HG03342 (cell line): Measurements from ENCODE around the gene COX19.

Experiments
- ATAC-seq: cut with Tn5 transposase; IDR thresholded peaks from one replicate; pipeline ENCODE4 v1.9.1; 2021; ENCODE audit warnings: mild to moderate bottlenecking, moderate library complexity; ENCODE audit not compliant: unreplicated experiment

COX19 gene

DNA sequence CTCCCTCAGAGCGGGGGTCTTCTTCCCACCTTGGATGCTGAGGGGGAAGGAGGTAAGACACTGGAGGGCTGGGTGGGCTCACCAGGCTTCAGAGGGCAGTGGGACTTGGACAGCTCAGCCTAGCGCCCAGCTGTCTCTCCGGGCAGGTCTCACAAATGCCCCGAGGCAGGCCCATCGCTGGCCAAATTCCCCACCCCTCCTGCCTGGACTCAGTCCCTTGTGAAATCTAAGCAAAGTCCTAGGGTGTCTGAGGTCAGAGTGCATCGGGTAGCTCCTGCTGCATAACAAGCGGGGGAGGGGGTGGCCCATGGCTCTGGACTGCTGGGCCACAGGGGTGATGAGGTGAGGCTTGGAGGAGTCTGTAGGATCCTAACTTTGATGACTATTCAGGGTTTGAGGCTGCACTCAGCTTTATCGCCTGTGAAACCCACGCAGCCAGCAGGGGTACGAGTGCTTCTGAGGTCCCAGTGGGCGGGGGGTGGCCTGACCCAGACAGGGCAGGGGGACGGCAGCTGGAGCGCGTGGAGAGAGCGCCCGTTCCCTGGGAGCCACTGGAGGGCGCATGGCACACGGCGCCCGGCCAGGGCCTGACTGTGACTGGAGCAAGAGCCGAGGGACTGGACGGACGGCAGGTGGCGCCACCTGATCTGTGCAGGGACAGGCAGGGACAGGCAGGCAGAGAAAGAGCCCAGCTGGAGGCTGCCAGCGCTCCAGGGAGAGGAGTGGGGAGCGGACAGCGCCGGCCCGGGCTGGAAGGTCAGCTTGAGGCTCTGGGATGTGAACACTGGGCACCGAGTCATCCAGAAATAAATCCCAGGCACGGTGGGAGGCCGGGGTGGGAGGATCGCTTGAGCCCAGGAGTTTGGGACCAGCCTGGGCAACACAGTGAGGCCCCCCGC lies 17.6 kb upstream of the COX19 start:
- ATAC-seq: peak; percentile 82

GRCh38 chr7:991729-992656 lies 16.6 kb upstream of the COX19 start:
- no peak for ATAC-seq

DNA sequence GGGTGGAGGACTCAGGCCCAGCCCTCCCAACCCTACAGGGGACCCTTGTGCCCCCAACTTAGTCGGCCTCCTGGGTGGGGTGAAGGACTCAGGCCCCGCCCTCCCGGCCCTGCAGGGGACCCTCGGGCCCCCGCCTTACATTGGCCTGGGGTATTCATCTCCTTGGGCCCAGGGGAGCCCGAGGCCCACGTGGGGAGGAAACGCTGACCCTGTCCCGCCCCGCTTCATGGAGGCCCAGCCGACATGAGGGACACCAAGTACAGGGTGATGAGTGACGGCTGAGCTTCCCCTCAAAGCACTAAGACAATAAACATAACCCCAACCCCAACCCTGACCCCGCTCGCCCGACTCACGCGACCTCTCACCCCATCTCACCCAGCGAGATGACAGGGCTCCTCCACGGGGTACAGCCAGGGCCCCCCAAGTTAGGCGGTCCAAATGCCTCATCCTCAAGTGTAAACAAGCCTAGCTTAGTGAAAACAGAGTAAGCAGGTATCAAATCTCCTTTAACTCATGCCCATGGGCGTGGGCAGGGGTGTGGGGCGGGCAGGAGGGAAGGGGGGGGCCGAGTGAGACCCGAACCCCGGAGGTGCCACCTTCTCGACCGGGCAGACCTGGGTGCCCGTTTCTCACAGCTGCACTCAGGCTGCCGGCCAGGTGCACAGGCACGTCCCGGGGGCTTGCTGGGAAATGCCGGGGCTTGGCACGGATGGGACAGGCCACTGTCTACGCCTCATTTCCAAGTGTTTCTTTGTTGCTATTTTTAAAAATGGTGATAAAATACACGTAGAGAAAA lies 15.8 kb upstream of the COX19 start:
- no peak for ATAC-seq

GRCh38 chr7:990352-990932 lies 15.1 kb upstream of the COX19 start:
- ATAC-seq: no peak

DNA sequence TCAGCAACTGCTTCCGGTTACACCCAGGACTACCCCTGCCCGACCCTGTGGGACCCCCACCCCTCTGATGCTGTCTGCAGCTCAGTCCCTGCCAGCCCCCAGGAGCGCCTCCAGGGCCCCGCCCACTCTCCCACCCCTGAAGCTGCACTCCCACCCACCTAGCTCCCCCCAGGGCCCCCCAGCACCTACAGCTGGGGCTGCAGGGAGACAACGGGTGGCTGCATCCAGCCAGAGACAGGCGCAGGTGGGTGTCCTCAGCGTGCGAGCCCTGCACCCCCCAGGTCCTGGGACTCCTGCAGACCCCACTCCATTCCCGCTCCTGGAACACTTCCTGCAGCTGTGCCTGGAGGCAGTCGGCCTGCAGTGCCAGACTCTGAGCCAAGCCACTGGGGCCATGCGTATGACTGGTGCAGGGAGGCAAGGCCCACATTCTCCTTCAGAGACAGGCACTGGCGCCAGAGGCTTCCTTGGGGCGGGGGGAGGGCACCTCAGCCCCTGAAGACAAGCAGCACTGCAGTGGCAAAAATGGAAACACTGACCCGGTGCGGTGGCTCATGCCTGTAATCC lies 13.7 kb upstream of the COX19 start:
- no peak for ATAC-seq

GRCh38 chr7:988426-988911 lies 13.1 kb upstream of the COX19 start:
- ATAC-seq: no peak

DNA sequence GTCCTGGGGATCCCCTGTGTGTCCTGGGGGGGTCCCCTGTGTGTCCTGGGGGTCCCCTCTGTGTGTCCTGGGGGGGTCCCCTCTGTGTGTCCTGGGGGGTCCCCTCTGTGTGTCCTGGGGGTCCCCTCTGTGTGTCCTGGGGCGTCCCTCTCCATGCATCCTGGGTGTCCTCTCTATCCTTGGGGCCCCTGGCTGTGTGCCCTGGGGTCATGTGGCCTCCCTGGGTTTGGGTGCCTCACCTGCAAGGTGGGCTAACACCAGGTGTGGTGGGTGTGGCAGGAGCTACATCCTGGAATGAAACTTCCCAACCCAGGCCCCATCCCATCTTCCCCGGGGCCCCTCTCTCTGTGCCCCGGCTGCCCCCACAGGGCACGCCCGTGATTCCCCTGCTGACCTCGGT lies 12.6 kb upstream of the COX19 start:
- ATAC-seq: no peak

GRCh38 chr7:986766-987751 lies 11.7 kb upstream of the COX19 start:
- ATAC-seq: no peak

- ATAC-seq: no peak
Measured at GRCh38 chr7:985915-986741, 10.8 kb upstream of the COX19 start.

DNA sequence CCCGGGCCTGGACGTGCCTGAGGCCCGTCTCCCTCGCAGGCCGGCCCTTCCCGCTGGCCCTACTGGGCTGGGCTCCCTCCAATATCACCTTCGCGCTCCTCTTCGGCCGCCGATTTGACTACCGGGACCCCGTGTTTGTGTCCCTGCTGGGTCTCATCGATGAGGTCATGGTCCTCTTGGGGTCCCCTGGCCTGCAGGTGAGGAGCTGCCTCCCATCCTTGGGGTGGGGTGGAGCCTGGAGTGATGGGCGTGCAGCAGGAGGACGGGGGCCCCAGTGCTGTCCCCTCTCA lies 9.7 kb upstream of the COX19 start:
- ATAC-seq: no peak

GRCh38 chr7:984361-985126 lies 9.2 kb upstream of the COX19 start:
- no peak for ATAC-seq

- ATAC-seq: no peak
Measured at GRCh38 chr7:983616-984071, 8.3 kb upstream of the COX19 start.

GRCh38 chr7:983004-983615 lies 7.8 kb upstream of the COX19 start, which contains the start of gene CYP2W1:
CYP2W1 (plus strand) TSS chr7:983181; CDS start chr7:983212, 31 bp downstream.
- no peak for ATAC-seq

- ATAC-seq: no peak
Measured at GRCh38 chr7:982511-983003, 7.2 kb upstream of the COX19 start.

- ATAC-seq: no peak
Measured at GRCh38 chr7:981793-982510, 6.6 kb upstream of the COX19 start.
